NB4 (cell line): ENCODE measurements around the gene EZH1.

ENCODE experiments used
- CTCF ChIP-seq: IDR thresholded peaks from one replicate; pipeline ENCODE4 v1.5.1; 2012; ENCODE audit warnings: low read depth, low read length
- MAX ChIP-seq: IDR thresholded peaks from 2 replicates; pipeline ENCODE4 v1.6.1; 2011; ENCODE audit warnings: low read depth, low read length
- POLR2A ChIP-seq: IDR thresholded peaks from 2 replicates; pipeline ENCODE4 v1.6.1; 2011; ENCODE audit warnings: mild to moderate bottlenecking; ENCODE audit not compliant: insufficient read length; ENCODE audit errors: extremely low read depth

GRCh38 chr17:42692489-42692888 lies 52.4 kb downstream of the EZH1 start:
- TF ChIP-seq CTCF: no peak
- no peak for TF ChIP-seq MAX
- no peak for TF ChIP-seq POLR2A
